Gastroesophageal sphincter (tissue), 3 donors: ENCODE measurements around the gene PELI2.

Experiments used
- POLR2A ChIP-seq, 2 donors: fragments of 450-650 bp; IDR thresholded peaks; one replicate each; pipeline ENCODE4 v1.6.1; 2017; ENCODE audit warnings: antibody characterized with exemption in 2 of 2, mild to moderate bottlenecking in 2 of 2, moderate library complexity in 1 of 2
- TF ChIP-seq, protein P1 (sequence below), 4 experiments: fragments of 200-600 bp in 2 of 4; fragments of 450-650 bp in 2 of 4; sonication (generic) in 1 of 4; IDR thresholded peaks; one replicate each; pipeline ENCODE4 v1.5.1; 2017 to 2019; ENCODE audit warnings: antibody characterized with exemption in 4 of 4, mild to moderate bottlenecking in 2 of 4, moderate library complexity in 2 of 4

DNA sequence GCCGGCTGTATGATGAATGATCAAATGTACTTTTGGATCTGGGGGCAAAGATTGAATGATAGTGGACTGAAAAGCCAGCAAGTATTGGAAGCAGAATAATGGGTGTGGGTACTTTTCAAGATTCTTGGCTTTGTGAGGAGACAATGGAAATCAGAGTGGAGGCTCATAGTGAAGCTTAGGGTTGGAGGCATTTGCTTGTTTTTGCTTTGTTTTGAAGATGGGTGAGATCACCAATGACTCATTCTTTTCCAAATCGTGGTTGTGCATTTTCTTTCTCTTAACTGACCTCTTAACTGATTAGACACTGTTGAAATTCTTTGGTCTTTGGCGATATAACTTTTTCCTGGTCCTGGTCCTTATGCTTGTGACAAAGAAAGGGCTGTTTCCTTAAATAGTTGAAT, 54.4 kb downstream of the PELI2 start:
- no peak for TF ChIP-seq POLR2A (IDR thresholded peaks at IDR 0.05)
- TF ChIP-seq, protein P1, sequence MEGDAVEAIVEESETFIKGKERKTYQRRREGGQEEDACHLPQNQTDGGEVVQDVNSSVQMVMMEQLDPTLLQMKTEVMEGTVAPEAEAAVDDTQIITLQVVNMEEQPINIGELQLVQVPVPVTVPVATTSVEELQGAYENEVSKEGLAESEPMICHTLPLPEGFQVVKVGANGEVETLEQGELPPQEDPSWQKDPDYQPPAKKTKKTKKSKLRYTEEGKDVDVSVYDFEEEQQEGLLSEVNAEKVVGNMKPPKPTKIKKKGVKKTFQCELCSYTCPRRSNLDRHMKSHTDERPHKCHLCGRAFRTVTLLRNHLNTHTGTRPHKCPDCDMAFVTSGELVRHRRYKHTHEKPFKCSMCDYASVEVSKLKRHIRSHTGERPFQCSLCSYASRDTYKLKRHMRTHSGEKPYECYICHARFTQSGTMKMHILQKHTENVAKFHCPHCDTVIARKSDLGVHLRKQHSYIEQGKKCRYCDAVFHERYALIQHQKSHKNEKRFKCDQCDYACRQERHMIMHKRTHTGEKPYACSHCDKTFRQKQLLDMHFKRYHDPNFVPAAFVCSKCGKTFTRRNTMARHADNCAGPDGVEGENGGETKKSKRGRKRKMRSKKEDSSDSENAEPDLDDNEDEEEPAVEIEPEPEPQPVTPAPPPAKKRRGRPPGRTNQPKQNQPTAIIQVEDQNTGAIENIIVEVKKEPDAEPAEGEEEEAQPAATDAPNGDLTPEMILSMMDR (IDR thresholded peaks at IDR 0.05): no peak
